Measurements from ENCODE around the gene RAB33A. TPM values are rescaled to one million over a fixed set of nuclear protein-coding genes. Genes with fewer than 3 reads are reported as not detected.

RAB33A gene
- 3.0 TPM in 1 of 2 replicates, not detected in the other for total RNA-seq (ENCODE audit: low replicate concordance)

DNA sequence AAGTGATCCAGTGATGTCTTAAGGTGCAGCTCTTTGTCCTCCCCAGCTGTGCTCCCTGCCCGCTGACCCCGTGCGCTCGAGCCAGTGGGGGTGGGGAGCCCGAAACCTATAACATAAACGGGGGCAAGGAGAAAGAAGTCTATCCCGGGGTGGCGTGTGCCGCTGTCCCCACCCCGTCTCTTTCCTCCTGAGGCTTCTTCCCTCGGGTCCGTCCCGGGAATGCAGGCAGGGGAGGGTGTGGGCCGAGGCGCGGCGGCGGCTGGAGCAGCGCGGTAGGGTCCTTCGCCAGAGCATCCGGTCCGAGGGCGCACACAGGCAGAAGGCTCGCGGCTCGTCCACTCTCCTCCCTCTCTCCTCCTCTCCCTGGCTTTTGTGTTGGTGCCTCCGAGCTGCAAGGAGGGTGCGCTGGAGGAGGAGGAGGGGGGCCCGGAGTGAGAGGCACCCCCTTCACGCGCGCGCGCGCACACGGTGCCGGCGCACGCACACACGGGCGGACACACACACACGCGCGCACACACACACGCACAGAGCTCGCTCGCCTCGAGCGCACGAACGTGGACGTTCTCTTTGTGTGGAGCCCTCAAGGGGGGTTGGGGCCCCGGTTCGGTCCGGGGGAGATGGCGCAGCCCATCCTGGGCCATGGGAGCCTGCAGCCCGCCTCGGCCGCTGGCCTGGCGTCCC lies at the start of gene RAB33A:
RAB33A (plus strand) TSS at position 517 of the 681 bp plus-strand sequence; CDS start at position 618, 101 bp downstream.
- peak; percentile 26 for DNase-seq (ENCODE audit: low read depth)
- TF ChIP-seq CTCF (IDR thresholded peaks at IDR 0.05; ENCODE audit: insufficient read depth, low read length), result no peak
- peak within 1 kb of the TSS; percentile 56 for H3K4me3 ChIP-seq (ENCODE audit: low read depth, low read length)

GRCh38 chrX:130124577-130124976 lies 47.2 kb upstream of the RAB33A start:
- no peak for DNase-seq (ENCODE audit: low read depth)
- TF ChIP-seq CTCF (IDR thresholded peaks at IDR 0.05; ENCODE audit: insufficient read depth, low read length), result no peak
- no peak overlapping the region for H3K4me3 ChIP-seq (ENCODE audit: low read depth, low read length)

GRCh38 chrX:130125091-130125874 lies 46.5 kb upstream of the RAB33A start:
- peak; percentile 96 for DNase-seq (ENCODE audit: low read depth)
- TF ChIP-seq CTCF (IDR thresholded peaks at IDR 0.05; ENCODE audit: insufficient read depth, low read length), result no peak
- H3K4me3 ChIP-seq (ENCODE audit: low read depth, low read length), result no peak overlapping the region

DNA sequence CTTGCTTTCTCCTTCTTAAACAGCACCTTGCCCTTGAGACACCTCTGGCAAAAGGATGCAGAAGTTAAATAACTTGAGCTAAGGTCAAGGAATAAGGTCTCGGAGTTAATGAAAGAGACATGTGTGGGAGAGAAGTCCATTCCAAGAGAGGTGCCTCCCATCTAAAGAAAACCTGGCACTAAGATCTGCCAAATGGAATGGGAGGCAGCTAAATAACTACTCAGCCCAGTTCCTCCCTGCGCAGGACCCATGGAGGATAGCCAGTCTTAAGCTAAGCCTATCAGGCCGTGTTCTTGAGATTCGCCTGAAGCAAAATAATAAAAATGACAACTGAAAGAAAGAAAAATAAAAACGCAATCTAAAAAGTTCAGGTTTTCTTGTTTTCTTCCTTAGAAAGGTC lies 40.8 kb upstream of the RAB33A start:
- DNase-seq (ENCODE audit: low read depth), result no peak
- no peak overlapping the region for H3K4me3 ChIP-seq (ENCODE audit: low read depth, low read length)
- no peak for TF ChIP-seq CTCF (IDR thresholded peaks at IDR 0.05; ENCODE audit: insufficient read depth, low read length)

- DNase-seq (ENCODE audit: low read depth), result no peak
- no peak for TF ChIP-seq CTCF (IDR thresholded peaks at IDR 0.05; ENCODE audit: insufficient read depth, low read length)
These were observed 35.3 kb upstream of the RAB33A start for GRCh38 chrX:130136496-130136895.

DNA sequence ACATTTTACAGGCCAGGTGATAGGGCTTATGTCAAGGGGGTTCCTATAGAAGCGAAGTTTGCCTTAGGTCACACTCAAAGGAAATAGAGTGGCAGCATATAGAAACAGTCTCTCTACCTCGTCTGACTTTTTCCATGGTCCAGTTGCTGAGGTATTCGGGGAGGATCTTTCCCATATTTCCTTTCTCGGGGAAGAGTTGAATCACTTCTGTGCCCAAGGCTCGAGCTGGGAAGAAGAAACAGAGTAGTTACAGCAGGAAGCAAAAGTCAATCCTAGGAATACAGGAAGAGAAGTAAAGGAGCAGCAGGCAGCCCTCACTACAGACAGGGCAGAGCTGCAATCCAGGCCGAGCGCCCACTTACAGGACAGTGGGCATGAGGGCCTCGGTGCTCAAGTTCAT lies 34.8 kb upstream of the RAB33A start:
- H3K4me3 ChIP-seq (ENCODE audit: low read depth, low read length), result no peak overlapping the region
- no peak for DNase-seq (ENCODE audit: low read depth)
- no peak for TF ChIP-seq CTCF (IDR thresholded peaks at IDR 0.05; ENCODE audit: insufficient read depth, low read length)

More at GRCh38 chrX:130136496-130136895, 35.3 kb upstream of the RAB33A start:
- H3K4me3 ChIP-seq (ENCODE audit: low read depth, low read length), result no peak overlapping the region

Data from fibroblast of the aortic adventitia (primary cell).